Stimulated activated CD4-positive, alpha-beta T cell treated with anti-CD3 and anti-CD28 coated beads, TNF-alpha, amount 100 ng/mL, for 1 hour (primary cell): ENCODE measurements around the gene LRRC8C.
A peak's percentile ranks its signal among the peaks of the same experiment; 100 is the strongest.
"Not testable (repeated sequence)": the region's sequence is repeated elsewhere in the genome, so short reads cannot be mapped to it uniquely, and the experiment has no call there.

Experiments
- DNase-seq, 3 donors: peaks; one replicate each; pipeline ENCODE4 v3.0.0-alpha.2; 2020; ENCODE audit warnings: low read depth in 3 of 3, low spot score in 1 of 3

The LRRC8C gene

DNA sequence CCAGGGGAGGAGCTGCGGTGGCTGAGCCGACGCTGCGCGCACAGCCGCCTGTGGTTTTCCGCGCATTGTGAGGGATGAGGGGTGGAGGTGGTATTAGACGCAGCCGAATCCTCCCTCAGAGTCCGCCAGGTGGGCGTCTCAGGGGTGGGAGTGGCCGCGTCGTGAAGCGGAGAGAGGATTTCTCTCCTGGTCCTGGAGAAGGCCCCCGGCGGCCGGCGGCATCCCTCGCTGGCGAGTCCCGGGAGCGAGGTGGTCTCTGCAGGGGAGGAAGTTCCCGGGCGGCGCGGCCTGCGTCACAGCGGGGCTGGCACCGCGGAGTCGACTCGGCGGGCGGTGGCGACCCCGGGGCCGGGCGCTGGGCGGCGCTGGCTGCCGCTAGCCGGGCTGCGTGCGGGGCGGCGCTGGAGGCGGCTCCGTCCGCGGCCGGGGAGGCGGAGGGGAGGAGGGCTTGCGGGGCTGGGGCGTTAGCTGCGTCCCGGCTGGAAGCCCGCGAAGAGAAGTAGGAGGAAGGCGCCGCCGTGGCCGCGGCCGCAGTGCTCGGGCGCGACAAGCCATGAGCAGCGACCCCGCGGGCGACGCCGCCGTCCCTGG is at the start of gene LRRC8C:
Gene LRRC8C, plus strand, starts transcription at position 464 of the 591 bp plus-strand sequence. CDS start 53,354 bp downstream, outside the sequence.
- DNase-seq = peak; percentile 56 to 81 (median 78)

DNA sequence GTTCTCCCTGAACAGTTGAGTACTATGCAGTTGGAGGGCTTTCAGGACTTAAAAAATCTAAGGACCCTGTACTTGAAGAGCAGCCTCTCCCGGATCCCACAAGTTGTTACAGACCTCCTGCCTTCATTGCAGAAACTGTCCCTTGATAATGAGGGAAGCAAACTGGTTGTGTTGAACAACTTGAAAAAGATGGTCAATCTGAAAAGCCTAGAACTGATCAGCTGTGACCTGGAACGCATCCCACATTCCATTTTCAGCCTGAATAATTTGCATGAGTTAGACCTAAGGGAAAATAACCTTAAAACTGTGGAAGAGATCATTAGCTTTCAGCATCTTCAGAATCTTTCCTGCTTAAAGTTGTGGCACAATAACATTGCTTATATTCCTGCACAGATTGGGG is 48.7 kb upstream of the LRRC8C start:
- no peak for DNase-seq

DNA sequence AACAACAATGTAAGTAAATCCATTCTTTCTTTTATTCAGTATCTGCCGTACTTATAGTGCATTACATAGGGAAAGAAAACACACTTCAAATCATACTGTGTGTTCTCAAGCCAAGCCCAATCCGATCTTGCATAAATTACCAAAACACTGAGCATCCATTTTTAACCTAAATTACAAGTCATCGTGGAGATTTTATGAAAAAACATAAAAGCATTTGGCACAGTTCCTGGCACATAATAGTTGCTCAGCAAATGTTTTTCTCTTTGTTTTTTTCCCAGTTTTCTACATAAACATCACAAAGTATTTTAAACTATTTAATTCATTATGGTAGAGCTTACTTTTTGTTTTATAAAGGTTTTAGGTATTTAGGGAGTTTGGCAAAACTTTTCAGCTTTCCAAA is 48.1 kb upstream of the LRRC8C start:
- no peak for DNase-seq

DNA sequence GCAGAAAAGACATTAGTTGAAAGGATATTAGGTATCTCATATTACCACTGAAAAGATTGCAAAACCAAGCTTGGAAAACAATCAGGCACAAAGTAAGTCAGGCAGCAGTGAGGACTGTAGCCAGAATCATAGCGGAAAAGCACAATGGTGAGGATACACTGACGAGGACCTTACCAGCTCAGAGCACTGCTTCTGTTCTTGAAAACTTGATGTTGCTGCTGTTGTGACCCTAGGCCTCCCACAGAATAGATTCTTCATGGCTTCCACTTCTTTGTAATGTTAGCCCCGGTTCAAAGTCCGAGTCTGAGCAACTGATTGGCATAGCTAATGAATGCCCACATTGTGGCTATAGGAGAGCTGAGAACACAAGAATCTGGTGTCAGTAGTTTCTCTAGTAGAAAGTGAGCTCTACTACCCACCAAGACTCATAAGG is 45.2 kb upstream of the LRRC8C start:
- no peak for DNase-seq

DNA sequence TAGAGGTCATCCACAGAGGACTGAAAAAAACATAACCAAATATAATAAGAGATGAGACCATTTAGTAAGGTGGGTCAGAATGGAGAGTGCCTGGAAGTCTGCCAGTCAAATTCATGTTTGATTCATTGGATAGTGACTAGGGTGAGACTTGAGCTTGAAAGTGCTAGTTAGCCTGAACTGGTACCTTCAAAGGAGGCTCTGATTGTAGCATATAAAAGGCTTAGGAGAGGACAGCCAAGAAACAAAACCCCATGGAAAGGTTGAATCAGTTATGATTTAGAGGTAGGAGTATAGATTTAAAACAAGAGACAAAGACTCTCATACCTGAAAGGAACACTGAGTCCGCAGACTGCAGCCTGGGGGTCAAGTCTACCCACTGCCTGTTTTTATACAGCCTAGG is 44.4 kb upstream of the LRRC8C start:
- DNase-seq = no peak

DNA sequence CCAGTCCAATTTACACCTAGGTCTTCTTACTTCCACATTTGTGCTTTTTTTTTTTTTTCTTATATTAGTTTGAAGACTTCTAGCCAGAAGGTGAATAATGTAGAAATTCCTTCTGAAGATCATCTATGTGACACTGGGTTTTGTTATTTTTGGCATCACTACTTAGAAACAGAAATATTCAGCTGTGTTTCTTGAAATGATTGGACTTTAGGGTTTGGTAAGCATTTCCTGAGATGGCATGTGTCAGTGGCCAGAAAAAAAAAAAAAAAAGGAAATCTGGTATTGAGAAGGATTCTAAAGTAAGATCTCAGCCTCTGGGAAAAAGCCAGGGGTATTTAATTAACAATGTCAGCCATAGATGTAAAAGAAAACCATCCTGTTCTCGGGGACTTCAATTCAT is 43.4 kb upstream of the LRRC8C start:
- no peak for DNase-seq

DNA sequence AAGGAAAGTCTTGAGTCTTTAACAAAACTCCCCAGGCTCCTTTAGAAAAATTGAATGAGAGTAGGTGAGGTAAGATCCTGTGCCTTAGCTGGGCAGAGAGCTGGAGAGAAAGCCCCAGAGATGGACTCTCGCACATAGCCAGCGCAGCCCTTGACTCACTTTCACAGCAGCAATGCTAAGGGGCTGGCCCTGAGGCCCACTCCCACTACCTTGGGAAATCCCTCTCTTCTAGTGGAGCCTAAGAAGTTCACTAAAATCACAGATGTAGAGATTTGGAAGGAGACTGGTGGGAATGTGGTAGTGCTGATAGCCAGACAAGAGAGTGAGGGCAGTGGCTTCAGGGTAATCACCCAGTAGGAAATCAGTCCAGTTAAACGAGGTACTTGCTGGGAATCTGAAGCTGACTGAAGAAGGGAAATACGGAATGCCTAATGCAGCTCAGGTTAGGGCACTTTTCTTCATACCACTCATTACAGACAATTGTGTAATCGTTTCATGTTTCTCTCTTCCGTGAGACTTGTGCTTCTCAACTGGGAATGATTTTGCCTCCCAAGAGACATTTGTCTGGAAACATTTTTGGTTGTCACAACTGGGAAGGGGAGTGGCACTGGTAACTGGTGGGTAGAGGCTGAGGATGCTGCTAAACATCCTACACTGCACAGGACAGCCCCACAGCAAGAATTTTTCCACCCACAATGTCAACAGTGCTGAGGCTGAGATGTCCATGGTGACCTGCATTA is 42.4 kb upstream of the LRRC8C start:
- no peak for DNase-seq

DNA sequence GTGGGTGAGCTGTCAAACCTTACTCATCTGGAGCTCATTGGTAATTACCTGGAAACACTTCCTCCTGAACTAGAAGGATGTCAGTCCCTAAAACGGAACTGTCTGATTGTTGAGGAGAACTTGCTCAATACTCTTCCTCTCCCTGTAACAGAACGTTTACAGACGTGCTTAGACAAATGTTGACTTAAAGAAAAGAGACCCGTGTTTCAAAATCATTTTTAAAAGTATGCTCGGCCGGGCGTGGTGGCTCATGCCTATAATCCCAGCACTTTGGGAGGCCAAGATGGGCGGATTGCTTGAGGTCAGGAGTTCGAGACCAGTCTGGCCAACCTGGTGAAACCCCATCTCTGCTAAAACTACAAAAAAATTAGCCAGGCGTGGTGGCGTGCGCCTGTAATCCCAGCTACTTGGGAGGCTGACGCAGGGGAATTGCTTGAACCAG is 40.0 kb upstream of the LRRC8C start:
- DNase-seq = not testable (repeated sequence)

DNA sequence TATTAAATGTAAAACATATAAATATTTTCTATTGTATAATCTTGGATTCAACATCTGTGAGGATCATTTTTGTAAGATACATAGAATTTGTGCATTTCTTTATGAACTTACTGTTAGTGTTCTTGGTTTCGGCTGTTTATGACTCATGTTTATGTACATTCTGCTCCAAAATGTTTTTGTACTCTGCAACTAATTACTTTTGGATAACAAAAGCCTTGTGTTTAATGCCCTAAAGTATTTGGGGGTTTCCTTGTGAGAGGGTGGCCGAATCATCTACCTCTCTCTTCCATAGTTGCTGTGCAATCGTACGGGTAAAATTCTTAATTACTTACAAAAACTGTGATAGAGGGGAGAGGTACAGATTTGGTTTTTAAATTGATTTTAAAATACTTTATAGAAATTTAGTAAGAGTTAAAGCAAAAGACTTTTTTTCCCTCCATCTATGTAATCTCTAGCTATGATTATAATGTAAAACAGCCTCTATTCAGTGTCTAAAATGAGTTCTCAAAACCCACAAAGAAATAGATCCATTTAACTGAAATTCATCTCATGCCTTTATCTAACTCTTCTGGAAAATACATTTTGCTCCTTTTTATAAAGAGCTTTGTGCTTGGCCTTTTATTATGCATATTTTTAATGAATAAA is 38.7 kb upstream of the LRRC8C start:
- DNase-seq = no peak

DNA sequence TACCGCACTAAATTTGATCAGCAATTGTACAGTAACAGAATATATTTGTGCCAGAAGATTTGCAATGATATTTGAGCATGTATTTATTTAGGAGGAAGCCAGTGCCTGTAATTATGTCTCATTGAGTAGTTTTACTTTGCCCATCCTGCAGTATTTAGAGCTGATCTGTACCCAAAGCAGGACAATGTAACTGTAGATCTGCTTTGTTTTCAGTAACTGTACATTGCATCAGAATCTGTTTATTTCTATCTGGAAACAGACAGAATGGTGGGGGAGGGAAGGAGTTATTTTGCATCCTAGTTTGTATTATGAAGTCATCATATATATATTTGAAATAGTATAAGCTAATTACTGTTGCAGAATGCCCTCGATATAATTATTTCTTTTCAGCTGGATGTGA is 36.2 kb upstream of the LRRC8C start:
- no peak for DNase-seq

DNA sequence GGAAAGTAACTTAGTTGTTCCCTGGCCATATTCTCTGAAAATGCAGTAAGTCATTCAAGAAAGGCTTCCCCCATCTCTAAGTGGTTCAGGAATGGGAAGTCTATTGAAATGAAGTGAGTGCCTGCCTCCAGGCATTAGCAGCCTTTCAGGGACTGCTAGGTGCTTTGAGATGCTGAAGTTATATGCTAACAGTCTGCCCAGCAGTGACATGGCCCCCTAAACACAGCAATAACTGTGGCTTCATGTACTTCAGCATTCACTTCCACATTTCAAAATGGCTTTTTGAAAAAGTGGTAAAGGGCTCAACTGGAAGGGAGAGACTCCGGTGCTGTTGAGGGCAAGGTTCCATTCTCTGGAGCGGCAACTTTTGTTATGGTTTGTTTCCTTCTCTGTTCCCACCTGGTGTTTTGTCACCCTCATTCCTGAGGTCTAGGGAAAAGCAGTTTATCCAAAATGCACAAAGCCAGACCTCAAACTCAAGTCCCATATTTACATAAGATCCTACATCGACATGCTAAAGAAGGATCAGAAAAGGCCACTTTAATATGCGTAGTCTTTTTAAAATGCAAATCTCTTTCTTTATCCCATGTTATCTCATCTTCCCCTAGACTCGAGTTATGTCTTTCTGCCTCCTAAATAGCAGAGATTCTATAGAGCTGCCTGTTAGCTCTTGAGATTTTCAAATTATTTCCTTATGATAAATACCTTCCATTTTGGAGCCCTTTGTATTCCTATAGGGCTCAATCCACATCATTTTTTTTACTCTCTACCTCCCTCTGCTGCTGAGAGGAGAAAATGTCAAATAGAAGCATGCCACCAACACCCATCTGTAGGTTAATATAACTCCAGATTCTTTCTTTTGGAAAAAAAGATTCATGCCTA is 34.2 kb upstream of the LRRC8C start:
- no peak for DNase-seq

DNA sequence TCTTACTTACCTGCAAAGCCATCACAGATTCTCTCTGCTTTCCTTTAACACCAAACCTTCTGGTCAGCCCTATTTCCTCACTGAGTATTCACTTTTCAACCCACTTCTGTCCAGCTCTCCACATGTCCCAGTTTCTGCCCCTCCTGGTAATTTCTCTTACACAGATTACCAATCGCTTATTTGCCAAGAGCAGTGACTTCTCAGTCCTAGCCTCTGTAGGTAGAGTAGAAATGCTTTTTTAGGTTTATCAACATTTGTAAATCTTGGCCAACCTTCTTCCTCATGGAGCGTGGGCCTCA is 33.6 kb upstream of the LRRC8C start:
- DNase-seq = no peak

DNA sequence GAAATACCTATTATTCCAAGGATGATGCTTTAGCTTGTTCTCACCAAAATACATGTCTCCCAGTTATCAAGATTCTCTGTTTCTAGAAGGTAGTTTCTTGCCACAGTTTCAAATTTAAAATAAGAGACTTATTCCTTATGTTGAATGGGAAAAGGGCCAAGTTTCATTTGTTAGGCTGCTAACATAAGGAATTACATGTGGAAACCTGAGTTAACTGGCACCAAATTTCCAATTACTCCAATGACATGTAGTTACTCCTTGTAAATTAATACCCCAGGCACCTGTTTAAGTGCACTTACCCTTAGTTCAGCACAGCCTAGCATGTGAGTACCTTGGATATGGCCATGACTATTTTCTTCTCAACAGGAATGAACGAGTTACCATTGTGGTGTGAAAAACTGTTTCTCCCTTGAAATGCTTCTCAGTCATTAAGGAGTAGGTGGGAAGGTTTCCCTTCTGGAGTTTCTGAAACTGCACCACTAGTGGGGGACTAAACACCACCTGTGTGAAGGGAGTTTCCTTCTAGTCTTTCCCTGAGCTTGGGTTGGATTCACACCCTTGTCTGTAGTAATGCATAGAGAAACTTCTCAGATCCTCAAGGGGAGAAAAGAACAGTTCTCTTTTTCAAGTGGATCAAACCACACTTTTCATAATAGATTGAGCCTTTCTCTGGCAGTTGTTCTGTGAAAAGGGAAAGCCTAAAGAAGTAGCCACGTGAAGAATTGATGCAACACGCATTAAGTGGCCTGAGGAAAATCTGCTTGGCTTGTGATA is 32.3 kb upstream of the LRRC8C start:
- DNase-seq = no peak

DNA sequence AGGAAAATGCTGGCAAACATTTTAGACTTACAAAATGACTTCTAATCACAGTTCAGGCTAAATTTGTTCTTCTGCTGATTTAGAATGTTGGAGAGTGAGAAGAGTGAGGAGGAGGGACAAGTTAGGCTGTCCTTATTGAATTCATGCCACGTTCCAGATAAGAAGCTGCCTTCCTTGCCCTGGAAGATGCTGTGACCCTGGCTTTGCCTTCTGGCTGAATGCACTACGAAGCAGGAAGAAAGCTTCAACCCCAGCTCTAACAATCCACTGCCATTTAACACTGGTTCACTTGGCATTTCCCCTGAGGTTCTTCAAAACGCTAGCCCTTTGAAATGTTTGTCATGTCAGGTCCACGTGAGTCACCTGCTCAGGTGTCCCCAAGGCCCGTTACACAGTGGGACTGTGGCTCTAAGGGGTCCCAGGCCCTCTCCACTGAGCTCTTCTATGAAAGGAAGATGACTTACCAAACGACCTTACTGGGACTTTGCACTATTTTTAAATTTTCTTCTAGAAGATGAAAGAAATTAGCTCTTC is 30.0 kb upstream of the LRRC8C start:
- no peak for DNase-seq

DNA sequence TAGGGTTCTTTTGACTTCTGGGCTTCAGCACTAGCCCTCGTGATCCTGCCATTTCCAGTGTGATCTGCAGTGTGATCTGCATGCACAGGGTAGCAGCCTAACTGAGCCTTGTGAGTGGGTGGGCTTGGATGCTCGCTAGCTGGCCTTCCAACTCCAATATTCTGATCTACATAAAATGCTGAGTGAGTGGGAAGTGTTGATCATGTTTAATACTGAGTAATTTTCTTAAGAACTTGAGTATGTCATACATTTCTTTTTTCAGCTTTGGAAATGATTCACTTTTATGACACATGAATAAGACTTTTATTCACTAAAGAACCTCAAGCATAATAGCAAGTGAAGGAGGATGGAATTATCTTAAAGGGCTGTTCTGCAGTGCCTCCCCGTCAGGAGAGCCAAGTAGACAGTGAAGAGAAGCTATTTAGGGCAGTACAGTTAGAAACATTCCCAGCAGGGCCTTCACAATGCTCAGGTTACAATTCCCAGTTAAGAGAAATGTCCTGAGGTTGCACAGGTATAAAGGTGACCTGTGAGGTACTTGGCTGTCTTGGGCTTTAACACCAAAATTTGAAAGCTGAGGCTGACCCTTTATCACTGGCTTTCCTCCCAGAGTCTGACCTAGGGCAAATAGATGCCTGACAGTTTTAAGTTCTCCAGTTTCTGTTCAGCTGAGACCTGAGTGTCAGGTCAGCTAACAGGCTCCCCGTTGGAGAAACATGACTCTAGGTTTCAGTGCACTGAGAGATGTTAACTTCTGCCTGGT is 29.1 kb upstream of the LRRC8C start:
- peak in 1 of 3 donors; percentile 22 for DNase-seq

DNA sequence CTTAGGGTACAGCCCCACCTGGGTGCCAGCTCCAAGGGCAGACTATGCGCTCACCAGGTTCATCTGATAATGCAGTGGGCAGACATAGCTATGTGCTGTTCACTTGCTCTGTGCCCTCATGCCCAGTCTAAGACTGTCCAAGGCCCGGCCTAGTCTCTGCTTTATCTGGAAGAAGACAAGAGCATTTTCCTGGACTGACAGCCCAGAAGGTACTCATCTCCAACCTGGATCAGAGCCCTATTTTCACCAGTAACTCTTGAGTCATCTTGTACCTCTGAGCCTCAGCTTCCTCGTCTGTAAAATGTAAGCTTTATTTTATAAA is 28.5 kb upstream of the LRRC8C start:
- DNase-seq = peak in 1 of 3 donors; percentile 16

DNA sequence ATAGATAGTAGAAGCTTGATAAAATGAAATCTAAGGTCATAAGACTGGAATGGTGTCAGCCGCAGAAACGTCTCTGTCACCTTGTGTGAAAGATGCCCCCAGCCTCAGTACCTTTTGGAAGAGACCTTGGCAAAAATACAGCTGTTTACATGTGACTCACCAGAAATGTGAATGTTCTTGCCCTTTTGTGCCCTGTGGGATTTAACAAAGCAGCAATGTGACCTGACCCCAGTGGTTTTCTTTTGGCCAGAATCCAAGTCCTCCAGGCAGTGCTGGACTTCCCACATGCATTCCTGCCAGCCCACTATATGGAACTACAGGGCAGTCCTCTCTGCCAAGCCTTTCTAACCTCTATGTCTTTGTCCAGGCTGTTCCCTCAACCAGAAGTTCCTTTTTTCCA is 27.2 kb upstream of the LRRC8C start:
- no peak for DNase-seq

DNA sequence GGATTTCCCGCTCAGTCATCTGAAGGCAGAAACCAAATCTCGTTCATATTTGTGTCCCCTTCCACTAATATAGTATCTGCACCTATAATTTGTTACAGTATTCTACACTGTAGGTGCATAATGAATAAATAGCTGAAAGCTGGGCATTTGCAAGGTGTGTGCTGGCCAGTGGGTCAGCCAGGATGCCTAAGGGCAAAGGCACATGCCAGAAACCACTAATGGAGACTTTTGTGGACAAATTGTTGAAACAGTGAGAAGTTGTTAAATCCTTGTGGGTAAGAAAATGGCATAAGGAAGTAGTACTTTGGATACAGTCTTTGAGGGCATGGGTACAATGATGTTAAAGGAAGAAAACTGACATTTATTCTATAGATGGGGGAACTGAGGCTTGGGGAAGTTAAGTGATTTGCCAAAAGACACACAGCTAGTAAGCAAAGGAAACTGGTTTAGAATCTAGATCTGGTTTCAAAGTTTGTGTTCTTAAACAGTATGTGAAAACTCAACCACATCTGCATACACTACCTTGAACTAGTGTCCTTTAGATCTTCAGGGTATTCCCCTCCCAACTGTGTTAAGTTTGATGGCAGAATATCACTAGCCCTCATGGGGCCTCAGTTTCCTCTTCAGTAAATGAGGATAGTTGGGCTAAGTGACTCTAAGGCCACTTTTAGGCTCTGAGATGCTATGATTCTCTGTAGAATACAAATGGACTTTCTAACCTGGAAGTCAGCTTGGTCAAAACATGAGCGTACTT is 26.5 kb upstream of the LRRC8C start:
- DNase-seq = no peak

DNA sequence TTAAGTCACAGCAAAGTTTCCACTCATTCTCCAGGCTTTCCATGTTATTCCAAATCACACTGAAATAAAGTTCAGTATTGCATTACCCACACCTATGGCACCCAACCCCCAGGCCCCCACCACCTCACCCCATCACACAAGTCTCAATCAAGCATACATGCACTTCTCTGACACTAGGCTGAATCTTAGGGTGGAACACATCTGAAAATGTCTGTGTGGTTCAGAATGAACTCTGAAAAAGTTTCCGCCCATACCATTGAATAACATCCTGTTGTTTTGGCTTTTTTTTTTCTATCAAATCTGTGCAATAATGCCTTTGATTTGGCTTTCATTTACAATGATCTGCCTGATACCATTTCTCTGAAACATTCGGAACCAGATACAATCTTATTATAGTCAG is 25.8 kb upstream of the LRRC8C start:
- peak in 1 of 3 donors; percentile 21 for DNase-seq
